ENCODE data around the gene EHD4. TPM values are rescaled to one million over a fixed set of nuclear protein-coding genes. Genes with fewer than 3 reads are reported as not detected.

EHD4 gene
- total and polyA plus RNA-seq, 2 donors (not counting 1 experiment from before 2014, with no cell fraction given), result 19.3 to 22.0 TPM

DNA sequence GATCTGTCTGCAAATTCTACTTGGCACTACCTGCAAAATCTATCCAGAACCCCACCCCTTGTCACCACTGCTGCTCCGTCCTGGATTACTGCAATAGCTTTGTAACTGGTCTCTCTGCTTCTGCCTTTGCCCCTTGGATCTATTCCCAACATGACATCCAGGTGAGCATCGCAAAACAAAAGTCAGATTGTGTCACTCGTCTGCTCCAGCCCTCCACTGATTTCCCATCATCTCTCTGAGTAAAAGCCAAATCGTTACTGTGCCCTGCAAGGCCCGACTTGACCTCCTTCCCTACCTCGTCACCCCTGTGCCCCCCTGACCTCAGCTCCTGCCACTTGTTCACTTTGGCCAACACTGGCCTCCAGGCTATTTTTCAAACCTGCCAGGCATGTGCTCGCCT is 87.9 kb downstream of the EHD4 start:
- no peak overlapping the region for H3K4me2 ChIP-seq (ENCODE audit: extremely low read depth, insufficient read depth, low read length)
- no peak overlapping the region for H3K27ac ChIP-seq (ENCODE audit: insufficient read depth, low read length)
- H3K27me3 ChIP-seq (ENCODE audit: control insufficient read depth, insufficient read depth, low read length), result peaks cover 3% of the 10 kb centered on the region
- H3K9me3 ChIP-seq (ENCODE audit: control insufficient read depth, insufficient read depth, low read depth, low read length), result no peaks in the 10 kb centered on the region
- no peaks in the 10 kb centered on the region for H3K36me3 ChIP-seq (ENCODE audit: control insufficient read depth, insufficient read depth, low read length)
- TF ChIP-seq CTCF (conservative IDR thresholded peaks at IDR 0.05 in 1 of 2, IDR thresholded peaks at IDR 0.05 in 1 of 2; ENCODE audit: low read depth in 1 of 2, low read length in 2 of 2) (no peak), EZH2 (IDR thresholded peaks at IDR 0.05; ENCODE audit: low read length, missing control alignments) (no peak)
- no peak overlapping the region for H3K9ac ChIP-seq (ENCODE audit: insufficient read depth, low read length)
- H3K4me3 ChIP-seq (replicated peaks in 1 of 4; ENCODE audit: control extremely low read depth in 1 of 4, insufficient read depth in 1 of 4, low read depth in 3 of 4, low read length in 4 of 4), result no peak overlapping the region
- no peaks in the 10 kb centered on the region for H4K20me1 ChIP-seq (ENCODE audit: control insufficient read depth, extremely low read depth, insufficient read depth, low read length)
- no peaks in the 10 kb centered on the region for H3K4me1 ChIP-seq (ENCODE audit: control insufficient read depth, extremely low read depth, insufficient read depth, low read length)
- no peak for DNase-seq (ENCODE audit: low read depth in 2 of 2)
- H2AFZ ChIP-seq (ENCODE audit: low read length), result no peak overlapping the region
- H3K79me2 ChIP-seq (ENCODE audit: control insufficient read depth, insufficient read depth, low read length), result no peaks in the 10 kb centered on the region

DNA sequence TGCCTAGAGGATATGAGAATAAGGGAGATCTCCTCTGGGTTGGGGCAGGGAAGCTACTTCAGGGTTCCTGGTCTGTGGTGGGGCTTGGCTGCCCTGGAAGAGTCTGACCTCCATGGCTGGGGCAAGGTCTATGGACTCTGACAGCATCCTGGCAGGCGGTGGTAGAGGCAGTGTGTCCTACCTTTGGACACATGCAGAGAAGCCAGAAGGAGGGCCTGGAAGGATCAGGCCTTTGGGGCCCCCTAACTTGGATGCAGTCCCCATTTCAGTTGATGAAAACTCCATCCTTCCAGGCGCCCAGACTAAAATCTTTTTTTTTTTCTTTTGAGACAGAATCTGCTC is 88.9 kb downstream of the EHD4 start:
- no peaks in the 10 kb centered on the region for H3K4me1 ChIP-seq (ENCODE audit: control insufficient read depth, extremely low read depth, insufficient read depth, low read length)
- H3K36me3 ChIP-seq (ENCODE audit: control insufficient read depth, insufficient read depth, low read length), result no peaks in the 10 kb centered on the region

GRCh38 chr15:41882689-41883483 is 89.5 kb downstream of the EHD4 start:
- Histone ChIP-seq H3K9ac (ENCODE audit: insufficient read depth, low read length) (no peak overlapping the region), H4K20me1 (ENCODE audit: control insufficient read depth, extremely low read depth, insufficient read depth, low read length) (no peaks in the 10 kb centered on the region), H3K27me3 (ENCODE audit: control insufficient read depth, insufficient read depth, low read length) (peaks cover 3% of the 10 kb centered on the region), H3K36me3 (ENCODE audit: control insufficient read depth, insufficient read depth, low read length) (no peaks in the 10 kb centered on the region), H3K4me1 (ENCODE audit: control insufficient read depth, extremely low read depth, insufficient read depth, low read length) (no peaks in the 10 kb centered on the region), H3K9me3 (ENCODE audit: control insufficient read depth, insufficient read depth, low read depth, low read length) (no peaks in the 10 kb centered on the region), H3K4me2 (ENCODE audit: extremely low read depth, insufficient read depth, low read length) (no peak overlapping the region), H3K79me2 (ENCODE audit: control insufficient read depth, insufficient read depth, low read length) (no peaks in the 10 kb centered on the region), H2AFZ (ENCODE audit: low read length) (no peak overlapping the region), H3K27ac (ENCODE audit: insufficient read depth, low read length) (no peak overlapping the region), H3K4me3 (replicated peaks in 1 of 4; ENCODE audit: control extremely low read depth in 1 of 4, insufficient read depth in 1 of 4, low read depth in 3 of 4, low read length in 4 of 4) (no peak overlapping the region)
- DNase-seq (ENCODE audit: low read depth in 2 of 2), result no peak
- TF ChIP-seq CTCF (conservative IDR thresholded peaks at IDR 0.05 in 1 of 2, IDR thresholded peaks at IDR 0.05 in 1 of 2; ENCODE audit: low read depth in 1 of 2, low read length in 2 of 2) (no peak), EZH2 (IDR thresholded peaks at IDR 0.05; ENCODE audit: low read length, missing control alignments) (no peak)

More for the DNA sequence above, 88.9 kb downstream of the EHD4 start:
- no peak overlapping the region for H3K27ac ChIP-seq (ENCODE audit: insufficient read depth, low read length)
- no peak overlapping the region for H3K4me3 ChIP-seq (replicated peaks in 1 of 4; ENCODE audit: control extremely low read depth in 1 of 4, insufficient read depth in 1 of 4, low read depth in 3 of 4, low read length in 4 of 4)
- H4K20me1 ChIP-seq (ENCODE audit: control insufficient read depth, extremely low read depth, insufficient read depth, low read length), result no peaks in the 10 kb centered on the region
- no peak for DNase-seq (ENCODE audit: low read depth in 2 of 2)
- peaks cover 3% of the 10 kb centered on the region for H3K27me3 ChIP-seq (ENCODE audit: control insufficient read depth, insufficient read depth, low read length)
- H3K9ac ChIP-seq (ENCODE audit: insufficient read depth, low read length), result no peak overlapping the region
- no peak overlapping the region for H3K4me2 ChIP-seq (ENCODE audit: extremely low read depth, insufficient read depth, low read length)
- TF ChIP-seq EZH2 (IDR thresholded peaks at IDR 0.05; ENCODE audit: low read length, missing control alignments), result no peak
- no peak for TF ChIP-seq CTCF (conservative IDR thresholded peaks at IDR 0.05 in 1 of 2, IDR thresholded peaks at IDR 0.05 in 1 of 2; ENCODE audit: low read depth in 1 of 2, low read length in 2 of 2)
- no peaks in the 10 kb centered on the region for H3K9me3 ChIP-seq (ENCODE audit: control insufficient read depth, insufficient read depth, low read depth, low read length)
- no peaks in the 10 kb centered on the region for H3K79me2 ChIP-seq (ENCODE audit: control insufficient read depth, insufficient read depth, low read length)
- no peak overlapping the region for H2AFZ ChIP-seq (ENCODE audit: low read length)

Measured in fibroblast of lung (primary cell).